GM12892 (cell line): ENCODE measurements around the gene ICE2.

Source experiments
- POLR2A ChIP-seq: IDR thresholded peaks from 2 replicates; pipeline ENCODE4 v1.6.1; 2011; ENCODE audit warnings: low read depth, low read length, control low read depth
- POLR2AphosphoS5 ChIP-seq: IDR thresholded peaks from 2 replicates; pipeline ENCODE4 v1.6.1; 2011; ENCODE audit warnings: low read depth, low read length, control low read depth

DNA sequence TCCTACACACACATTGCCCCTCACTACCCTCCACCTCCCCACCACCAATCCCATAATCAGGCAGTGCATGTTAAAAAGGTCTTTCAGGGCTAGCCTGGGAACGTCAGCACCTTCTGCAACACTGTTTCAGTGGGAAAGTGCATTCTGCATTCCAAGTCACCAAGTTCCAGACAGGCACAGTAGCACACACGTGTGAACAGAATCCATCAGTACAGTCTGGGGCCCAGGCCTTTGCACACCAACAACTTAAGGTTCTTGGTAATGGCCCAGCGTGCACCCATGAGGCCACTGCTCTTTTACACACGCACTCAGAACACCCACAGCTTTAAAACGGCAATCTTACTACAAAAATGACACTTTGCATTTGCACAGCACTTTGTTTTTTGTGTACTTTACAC is 82.4 kb downstream of the ICE2 start:
- TF ChIP-seq POLR2AphosphoS5 (no peak; the same call in 1 of the 2 replicates), POLR2A (no peak)
